HepG2 (cell line): ENCODE data around the gene PARD3. TPM values are rescaled to one million over a fixed set of nuclear protein-coding genes. Genes with fewer than 3 reads are reported as not detected.

Experiments used
- ATAC-seq: fragments of 200-7000 bp; cut with Tn5 transposase; 3 replicates; pipeline ENCODE4 v1.9.1; 2020; ENCODE audit warnings: mild to moderate bottlenecking, moderate library complexity
- BruUV-seq: library from RNA; stranded (reverse); fragments of 400-500 nt; replicated peaks from 2 replicates; lab custom pipeline; 2021; lab: Mats Ljungman, UMichigan
- CTCF ChIA-PET: fragments of 300-600 bp; formaldehyde crosslinking; extraction: SDS; loops from one replicate; lab custom pipeline; 2021; ENCODE audit warnings: low total read pairs, inconsistent platforms, low intra/inter-chr PET ratio; lab: Yijun Ruan, JAX
- POLR2A ChIA-PET: fragments of 350-600 bp; sonication (Branson Sonifier 250); formaldehyde crosslinking; loops from one replicate; lab custom pipeline; 2020; ENCODE audit warnings: antibody characterized with exemption, inconsistent platforms; lab: Yijun Ruan, JAX
- DNase-seq: peaks from one replicate; pipeline ENCODE4 v3.0.0-alpha.2; 2015; ENCODE audit warnings: low spot score
- FAIRE-seq: peaks from 3 replicates; lab custom pipeline; 2011; peaks lifted over from hg19 to GRCh38; lab: Jason Lieb, UNC
- H2AFZ ChIP-seq: one replicate; pipeline ENCODE4 v1.6.1; 2011; ENCODE audit warnings: low read length, inconsistent platforms
- H3K27ac ChIP-seq: fragments of 300-600 bp; 3 replicates; pipeline ENCODE4 v1.8.0; 2011; ENCODE audit warnings: mixed run types, mild to moderate bottlenecking, mixed read lengths, low read length, inconsistent platforms; ENCODE audit not compliant: insufficient read depth; ENCODE audit errors: extremely low read length
- H3K27me3 ChIP-seq, 2 experiments: fragments of 200-600 bp in 1 of 2; 2 replicates in 1 of 2; 3 replicates in 1 of 2; pipeline versions ENCODE4 v1.6.0 to v1.8.0; 2011; ENCODE audit warnings: low read length in 2 of 2, mild to moderate bottlenecking in 2 of 2, moderate library complexity in 2 of 2, inconsistent platforms in 1 of 2; ENCODE audit not compliant: insufficient read depth in 2 of 2, control insufficient read depth in 1 of 2
- H3K36me3 ChIP-seq, 2 experiments: fragments of 200-600 bp in 1 of 2; replicated peaks in 1 of 2; 2 replicates in 1 of 2; 3 replicates in 1 of 2; pipeline versions ENCODE4 v1.5.1 to v1.8.0; 2011; ENCODE audit warnings: low read length in 2 of 2, inconsistent platforms in 1 of 2; ENCODE audit not compliant: insufficient read depth in 2 of 2, control insufficient read depth in 1 of 2
- H3K4me1 ChIP-seq: 2 replicates; pipeline ENCODE4 v1.5.1; 2012; ENCODE audit warnings: low read length, inconsistent platforms; ENCODE audit not compliant: insufficient read depth
- H3K4me2 ChIP-seq: 2 replicates; pipeline ENCODE4 v1.6.0; 2011; ENCODE audit warnings: low read depth, low read length, inconsistent platforms
- H3K4me3 ChIP-seq, 3 experiments: fragments of 200-600 bp in 1 of 3; sonication (generic), shearing (Covaris generic) in 1 of 3; replicated peaks in 1 of 3; 2 replicates each; pipeline ENCODE4 v1.5.1; 2011 to 2016; ENCODE audit warnings: low read length in 3 of 3, inconsistent platforms in 2 of 3, low read depth in 2 of 3, mild to moderate bottlenecking in 2 of 3, control low read depth in 1 of 3, mixed read lengths in 1 of 3; ENCODE audit not compliant: insufficient read depth in 1 of 3
- H3K79me2 ChIP-seq: one replicate; pipeline ENCODE4 v1.6.1; 2011; ENCODE audit warnings: low read length, inconsistent platforms; ENCODE audit not compliant: insufficient read depth
- H3K9ac ChIP-seq: 2 replicates; pipeline ENCODE4 v1.6.0; 2011; ENCODE audit warnings: mild to moderate bottlenecking, low read depth, low read length, inconsistent platforms; ENCODE audit not compliant: insufficient read depth
- H3K9me3 ChIP-seq: 2 replicates; pipeline ENCODE4 v1.5.1; 2012; ENCODE audit warnings: mild to moderate bottlenecking, low read length
- H4K20me1 ChIP-seq: 2 replicates; pipeline ENCODE4 v1.6.0; 2011; ENCODE audit warnings: inconsistent platforms, mild to moderate bottlenecking, low read length, moderate library complexity; ENCODE audit not compliant: insufficient read depth
- ATF7 ChIP-seq, 2 experiments: fragments of 450-650 bp in 1 of 2; sonication (generic) in 1 of 2; formaldehyde crosslinking in 1 of 2; IDR thresholded peaks; 2 replicates each; pipeline versions ENCODE4 v1.4.0 to v1.6.1; 2016 to 2020; ENCODE audit warnings: antibody characterized with exemption in 1 of 2, mild to moderate bottlenecking in 1 of 2, missing genetic modification reagents in 1 of 2
- EP300 ChIP-seq, 3 experiments: sonication (generic) in 1 of 3; formaldehyde crosslinking in 1 of 3; IDR thresholded peaks; 2 replicates each; pipeline versions ENCODE4 v1.5.1 to v1.6.1; 2011 to 2020; ENCODE audit warnings: low read depth in 2 of 3, low read length in 2 of 3, borderline replicate concordance in 1 of 3, improper control_type of control experiment in 1 of 3, mild to moderate bottlenecking in 1 of 3, missing genetic modification reagents in 1 of 3, moderate library complexity in 1 of 3
- MAFK ChIP-seq, 2 experiments: IDR thresholded peaks in 1 of 2; conservative IDR thresholded peaks in 1 of 2; 2 replicates each; pipeline ENCODE4 v1.6.1; 2011; ENCODE audit warnings: improper control_type of control experiment in 2 of 2, low read length in 2 of 2
- MXD4 ChIP-seq: IDR thresholded peaks from 2 replicates; pipeline ENCODE4 v1.6.1; 2016; ENCODE audit warnings: mild to moderate bottlenecking, missing biosample characterization, missing genetic modification reagents
- NFKBIZ ChIP-seq: IDR thresholded peaks from 2 replicates; pipeline ENCODE4 v1.6.1; 2018; ENCODE audit warnings: missing genetic modification reagents, missing compliant biosample characterization
- NPAS2 ChIP-seq: sonication (generic); formaldehyde crosslinking; IDR thresholded peaks from 2 replicates; pipeline ENCODE4 v1.8.0; 2022; ENCODE audit warnings: mild to moderate bottlenecking, missing genetic modification reagents, borderline replicate concordance
- RARA ChIP-seq: IDR thresholded peaks from 2 replicates; pipeline ENCODE4 v1.6.1; 2016; ENCODE audit warnings: missing genetic modification reagents, missing compliant biosample characterization
- RFXANK ChIP-seq: IDR thresholded peaks from 2 replicates; pipeline ENCODE4 v1.6.1; 2016
- SOX5 ChIP-seq: IDR thresholded peaks from 2 replicates; pipeline ENCODE4 v1.6.1; 2016; ENCODE audit warnings: borderline replicate concordance
- YY1 ChIP-seq: IDR thresholded peaks from 2 replicates; pipeline ENCODE4 v1.6.1; 2011; ENCODE audit warnings: low read length, low read depth, moderate library complexity, mild to moderate bottlenecking; ENCODE audit not compliant: insufficient read depth, insufficient replicate concordance
- ZFP36L2 ChIP-seq: sonication (generic); formaldehyde crosslinking; IDR thresholded peaks from 2 replicates; pipeline ENCODE4 v1.4.0; 2020; ENCODE audit warnings: missing genetic modification reagents
- ZNF331 ChIP-seq: sonication (generic); formaldehyde crosslinking; IDR thresholded peaks from 2 replicates; pipeline ENCODE4 v1.4.0; 2020; ENCODE audit warnings: missing genetic modification reagents
- WGBS: methylation state at CpG from one replicate; pipeline ENCODE4 v1.1.6; 2017; ENCODE audit warnings: low lambda C conversion rate; 5-methylcytosine and 5-hydroxymethylcytosine counted together
- in situ Hi-C: cut with HindIII; loops from 2 replicates; pipeline ENCODE4 v1.10.0; 2017; ENCODE audit warnings: low pct_unique_long_range_greater_than_20kb; ENCODE audit not compliant: extremely low pct_ligation_motif_present
- intact Hi-C: fragments of 100-400 bp; cut with micrococcal nuclease; formaldehyde crosslinking; loops from one replicate; pipeline ENCODE4 v1.10.0; 2022; ENCODE audit not compliant: unreplicated experiment
- polyA plus RNA-seq, 8 experiments: library from polyadenylated mRNA; depleted of rRNA in 3 of 8; stranded (reverse) in 7 of 8; unstranded in 1 of 8; fragments of >200 nt; fragmentation: Illumina TruSeq in 4 of 8; extraction: Trizol in 4 of 8; gene quantifications; 2 replicates each; pipeline versions ENCODE4 v1.2.1 to v1.2.3, GENCODE V29; 2011 to 2016; ENCODE audit warnings: low read depth in 4 of 8, missing spikeins in 1 of 8, mixed read lengths in 1 of 8; ENCODE audit not compliant: insufficient read depth in 1 of 8
- total RNA-seq, 5 experiments: library from RNA; depleted of rRNA; stranded (reverse); fragments of >200 nt; fragmentation: Illumina TruSeq; extraction: Trizol; gene quantifications; 2 replicates each; pipeline ENCODE4 v1.2.3, GENCODE V29; 2016; ENCODE audit warnings: low read depth in 1 of 5
- TF ChIP-seq, protein P1 (sequence below): sonication (generic); formaldehyde crosslinking; IDR thresholded peaks from 2 replicates; pipeline ENCODE4 v1.5.0; 2020; ENCODE audit warnings: missing genetic modification reagents, mild to moderate bottlenecking, borderline replicate concordance
- TF ChIP-seq, protein P2 (sequence below): sonication (generic); formaldehyde crosslinking; IDR thresholded peaks from 2 replicates; pipeline ENCODE4 v1.8.1; 2023; ENCODE audit warnings: missing genetic modification reagents, mild to moderate bottlenecking, borderline replicate concordance
- TF ChIP-seq, protein P3 (sequence below): sonication (generic); formaldehyde crosslinking; IDR thresholded peaks from 2 replicates; pipeline ENCODE4 v1.4.0; 2020; ENCODE audit warnings: missing genetic modification reagents

The PARD3 gene
- total and polyA plus RNA-seq, 2 of the 13 experiments (the other 11 are each of a cell fraction or from before 2014, with no cell fraction given), result 40.9 to 60.0 TPM

DNA sequence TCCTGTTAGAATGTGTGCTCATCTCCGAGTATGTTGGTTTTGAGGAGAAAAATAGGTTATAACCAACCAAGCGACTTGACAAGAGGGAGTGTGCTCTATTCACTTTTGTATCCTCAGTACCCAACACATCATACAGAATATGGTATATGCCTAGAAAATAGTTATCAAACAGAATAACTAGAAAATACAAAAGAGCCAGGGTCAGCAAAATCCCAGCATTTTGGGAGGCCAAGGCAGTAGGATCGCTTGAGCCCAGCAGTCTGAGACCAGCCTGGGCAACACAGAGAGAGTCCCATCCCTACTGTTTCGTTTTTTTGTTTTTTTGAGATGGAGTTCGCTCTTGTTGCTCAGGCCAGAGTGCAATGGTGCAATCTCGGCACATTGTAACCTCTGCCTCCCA is 257.9 kb downstream of the PARD3 start:
- intact Hi-C loops, result no loop called here
- 97% methylated on average over 6 of the region's 6 CpGs for WGBS
- Histone ChIP-seq H3K36me3 (peaks cover 0 to 1% of the 10 kb centered on the region in 2 experiments; a peak in 1 of 5 replicates), H4K20me1 (no peaks in the 10 kb centered on the region), H3K27ac (no peak overlapping the region), H3K9ac (no peak overlapping the region), H3K4me2 (no peak overlapping the region), H3K9me3 (no peaks in the 10 kb centered on the region), H3K79me2 (peaks cover 3% of the 10 kb centered on the region), H3K4me1 (peaks cover 15% of the 10 kb centered on the region), H2AFZ (no peak overlapping the region), H3K4me3 (no peak overlapping the region), H3K27me3 (no peaks in the 10 kb centered on the region)
- ChIA-PET POLR2A (no interaction called here), CTCF (no interaction called here)
- DNase-seq (no peak), FAIRE-seq (no peak), ATAC-seq (no peak)
- BruUV-seq, result no TSS peak
- TF ChIP-seq MXD4 (no peak), MAFK (conservative IDR thresholded peaks at IDR 0.05 in 1 of 2, IDR thresholded peaks at IDR 0.05 in 1 of 2; ENCODE audit: low read length in 2 of 2) (peak in 1 of 2 experiments; percentile 58; a peak in 2 of 4 replicates)
- in situ Hi-C loops, result no loop called here

DNA sequence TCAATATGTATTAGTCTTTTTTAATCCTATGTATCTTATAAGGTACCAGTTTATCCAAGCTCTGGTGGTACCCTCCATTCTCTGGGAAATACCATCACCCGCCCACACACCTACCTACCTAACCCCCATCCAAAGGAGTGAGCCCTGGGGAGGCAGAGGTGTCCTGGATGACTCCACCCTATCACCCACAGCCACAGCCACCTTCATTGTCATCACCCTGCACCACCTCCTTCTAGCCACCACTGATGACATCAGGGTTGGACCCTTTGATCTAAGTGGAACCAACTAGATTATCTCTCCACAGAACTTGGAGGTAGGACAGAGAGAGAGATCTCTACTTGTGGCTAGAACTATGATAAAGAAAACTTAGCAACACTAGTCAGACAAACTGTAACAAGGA is 259.4 kb downstream of the PARD3 start:
- POLR2A ChIA-PET, result no interaction called here
- in situ Hi-C loops, result no loop called here
- TF ChIP-seq RARA (CRISPR knock-in tag), result no peak
- no peak for TF ChIP-seq ZFP36L2 (CRISPR knock-in tag)
- no peak for TF ChIP-seq SOX5 (CRISPR knock-in tag)
- TF ChIP-seq NPAS2 (CRISPR knock-in tag), result no peak
- TF ChIP-seq, protein P1, sequence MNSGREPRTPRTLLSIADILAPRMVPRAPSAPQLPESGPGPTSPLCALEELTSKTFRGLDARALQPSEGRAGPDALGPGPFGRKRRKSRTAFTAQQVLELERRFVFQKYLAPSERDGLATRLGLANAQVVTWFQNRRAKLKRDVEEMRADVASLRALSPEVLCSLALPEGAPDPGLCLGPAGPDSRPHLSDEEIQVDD (CRISPR knock-in tag), result no peak
- TF ChIP-seq, protein P2, sequence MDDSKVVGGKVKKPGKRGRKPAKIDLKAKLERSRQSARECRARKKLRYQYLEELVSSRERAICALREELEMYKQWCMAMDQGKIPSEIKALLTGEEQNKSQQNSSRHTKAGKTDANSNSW (CRISPR knock-in tag), result no peak
- TF ChIP-seq ZNF331, result no peak
- TF ChIP-seq ATF7 (IDR thresholded peaks at IDR 0.05), result no peak
- TF ChIP-seq ATF7 (CRISPR knock-in tag; IDR thresholded peaks at IDR 0.05), result no peak
- TF ChIP-seq YY1, result no peak
- TF ChIP-seq NFKBIZ (CRISPR knock-in tag), result no peak
- no peak for TF ChIP-seq RFXANK (CRISPR knock-in tag)
- TF ChIP-seq, protein P3, sequence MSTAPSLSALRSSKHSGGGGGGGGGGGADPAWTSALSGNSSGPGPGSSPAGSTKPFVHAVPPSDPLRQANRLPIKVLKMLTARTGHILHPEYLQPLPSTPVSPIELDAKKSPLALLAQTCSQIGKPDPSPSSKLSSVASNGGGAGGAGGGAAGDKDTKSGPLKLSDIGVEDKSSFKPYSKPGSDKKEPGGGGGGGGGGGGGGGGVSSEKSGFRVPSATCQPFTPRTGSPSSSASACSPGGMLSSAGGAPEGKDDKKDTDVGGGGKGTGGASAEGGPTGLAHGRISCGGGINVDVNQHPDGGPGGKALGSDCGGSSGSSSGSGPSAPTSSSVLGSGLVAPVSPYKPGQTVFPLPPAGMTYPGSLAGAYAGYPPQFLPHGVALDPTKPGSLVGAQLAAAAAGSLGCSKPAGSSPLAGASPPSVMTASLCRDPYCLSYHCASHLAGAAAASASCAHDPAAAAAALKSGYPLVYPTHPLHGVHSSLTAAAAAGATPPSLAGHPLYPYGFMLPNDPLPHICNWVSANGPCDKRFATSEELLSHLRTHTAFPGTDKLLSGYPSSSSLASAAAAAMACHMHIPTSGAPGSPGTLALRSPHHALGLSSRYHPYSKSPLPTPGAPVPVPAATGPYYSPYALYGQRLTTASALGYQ (CRISPR knock-in tag), result no peak
- TF ChIP-seq EP300 (IDR thresholded peaks at IDR 0.05; ENCODE audit: low read depth in 2 of 2, low read length in 2 of 2), result no peak
- TF ChIP-seq EP300 (CRISPR knock-in tag; IDR thresholded peaks at IDR 0.05; ENCODE audit: borderline replicate concordance), result no peak

More for the DNA sequence above, 259.4 kb downstream of the PARD3 start:
- Histone ChIP-seq H3K27ac (no peak overlapping the region), H3K36me3 (peaks cover 0 to 1% of the 10 kb centered on the region in 2 experiments; a peak in 1 of 5 replicates), H3K79me2 (peaks cover 3% of the 10 kb centered on the region), H2AFZ (no peak overlapping the region), H3K27me3 (no peaks in the 10 kb centered on the region), H3K9ac (no peak overlapping the region), H4K20me1 (no peaks in the 10 kb centered on the region), H3K4me3 (no peak overlapping the region), H3K9me3 (no peaks in the 10 kb centered on the region), H3K4me2 (no peak overlapping the region), H3K4me1 (peaks cover 27% of the 10 kb centered on the region)
- DNase-seq (no peak), FAIRE-seq (no peak), ATAC-seq (no peak)
- CTCF ChIA-PET, result no interaction called here
- BruUV-seq, result no TSS peak
- intact Hi-C loops, result no loop called here
- WGBS, result 100% methylated on average over 1 of the region's 1 CpG
